ENCODE measurements around the gene PALM.
"Not testable (repeated sequence)": the region's sequence is repeated elsewhere in the genome, so short reads cannot be mapped to it uniquely, and the experiment has no call there.

PALM gene

DNA sequence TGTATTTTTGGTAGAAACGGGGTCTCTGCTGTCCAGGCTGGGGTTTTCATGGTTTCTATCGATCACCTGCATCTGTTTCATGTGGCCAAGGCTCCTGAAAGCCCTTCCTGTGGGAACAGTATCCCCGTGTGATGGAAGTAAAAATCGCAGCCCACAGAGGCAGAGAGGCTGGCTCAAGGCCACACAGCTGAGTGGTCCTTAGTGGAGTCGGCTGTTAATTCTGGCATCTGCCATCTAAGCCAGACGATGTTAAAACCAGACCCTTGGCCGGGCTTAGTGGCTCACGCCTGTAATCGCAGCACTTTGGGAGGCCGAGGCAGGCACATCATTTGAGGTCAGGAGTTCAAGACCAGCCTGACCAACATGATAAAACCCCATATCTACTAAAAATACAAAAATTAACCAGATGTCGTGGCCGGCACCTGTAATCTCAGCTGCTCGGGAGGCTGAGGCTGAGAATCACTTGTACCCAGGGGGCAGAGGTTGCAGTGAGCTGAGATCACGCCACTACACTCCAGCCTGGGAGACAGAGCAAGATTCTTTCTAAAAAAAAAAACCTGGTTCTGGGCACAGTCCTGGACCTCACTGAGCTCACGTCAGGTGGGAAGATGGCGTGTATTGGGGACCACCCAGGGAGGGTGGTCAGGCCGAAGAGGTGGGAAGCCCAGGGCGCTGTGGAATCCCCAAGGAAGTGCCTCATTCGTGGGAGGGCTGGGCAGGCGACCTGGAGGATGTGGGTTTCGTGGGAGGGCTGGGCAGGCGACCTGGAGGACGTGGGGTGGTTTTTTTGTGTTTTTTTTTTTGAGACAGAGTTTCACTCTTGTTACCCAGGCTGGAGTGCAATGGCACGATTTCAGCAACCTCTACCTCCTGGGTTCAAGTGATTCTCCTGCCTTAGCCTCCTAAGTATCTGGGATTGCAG, 23.7 kb downstream of the PALM start:
- no peak for DNase-seq (ENCODE audit: low read depth)

DNA sequence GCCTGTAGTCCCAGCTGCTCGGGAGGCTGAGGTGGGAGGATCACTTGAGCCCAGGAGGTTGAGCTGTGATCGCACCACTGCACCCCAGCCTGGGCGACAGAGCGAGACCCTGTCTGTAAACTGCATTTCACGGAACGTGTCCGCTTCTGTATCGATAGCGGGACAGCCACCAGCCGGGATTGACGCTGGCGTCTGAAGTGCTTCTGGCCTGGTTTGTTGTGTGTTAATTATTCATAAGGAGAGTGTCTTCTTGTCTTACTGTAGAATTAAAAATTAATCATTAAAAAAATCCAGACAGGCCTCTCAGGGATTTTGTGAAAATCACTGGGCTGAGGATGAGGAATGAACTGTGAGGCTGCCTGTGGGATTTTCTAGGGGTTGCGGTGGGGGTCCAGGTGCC, 26.0 kb downstream of the PALM start:
- no peak for DNase-seq (ENCODE audit: low read depth)

DNA sequence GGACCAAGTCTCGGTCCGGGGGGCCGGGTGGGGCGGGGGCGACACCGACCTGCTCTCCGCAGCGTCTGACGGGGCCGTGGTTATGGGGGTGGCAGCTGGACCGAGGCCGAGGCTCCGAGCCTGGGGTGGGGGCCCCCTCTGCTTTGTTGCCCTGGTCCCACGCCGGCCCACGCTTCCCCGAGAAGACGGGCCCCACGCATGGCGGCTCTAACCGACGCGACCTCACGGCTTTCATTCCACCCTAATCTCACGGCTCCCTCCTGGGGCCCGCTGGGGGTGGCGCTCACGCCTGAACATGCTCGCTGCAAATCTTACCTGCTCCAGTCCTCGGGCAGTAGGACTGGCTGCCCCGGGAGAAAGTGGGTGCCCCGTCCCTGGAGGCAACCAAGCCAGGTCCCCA, 27.4 kb downstream of the PALM start:
- DNase-seq (ENCODE audit: low read depth): no peak

DNA sequence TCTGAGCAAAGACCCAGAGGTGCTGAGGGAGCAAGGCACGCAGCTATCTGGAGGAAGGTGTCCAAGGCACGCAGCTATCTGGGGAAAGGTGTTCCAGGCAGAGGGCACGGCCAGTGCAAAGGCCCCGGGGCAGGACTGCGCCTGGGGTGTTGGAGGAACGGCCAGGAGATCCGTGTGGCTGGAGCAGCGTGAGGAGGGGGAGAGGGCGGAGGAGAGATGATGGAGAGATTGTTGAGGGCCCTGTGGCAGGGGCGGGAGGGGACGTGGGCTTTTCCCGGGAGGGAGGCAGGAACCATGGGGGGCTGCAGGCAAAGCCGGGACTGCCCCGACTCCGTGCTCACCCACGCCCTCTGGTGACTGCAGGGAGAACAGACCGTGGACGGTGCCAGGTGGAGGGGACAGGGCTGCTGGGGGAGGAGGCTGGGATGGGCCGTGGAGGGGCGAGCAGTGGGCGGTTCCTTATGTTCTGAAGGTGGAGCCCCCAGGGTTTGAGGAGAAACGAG, 28.9 kb downstream of the PALM start:
- no peak for DNase-seq (ENCODE audit: low read depth)

DNA sequence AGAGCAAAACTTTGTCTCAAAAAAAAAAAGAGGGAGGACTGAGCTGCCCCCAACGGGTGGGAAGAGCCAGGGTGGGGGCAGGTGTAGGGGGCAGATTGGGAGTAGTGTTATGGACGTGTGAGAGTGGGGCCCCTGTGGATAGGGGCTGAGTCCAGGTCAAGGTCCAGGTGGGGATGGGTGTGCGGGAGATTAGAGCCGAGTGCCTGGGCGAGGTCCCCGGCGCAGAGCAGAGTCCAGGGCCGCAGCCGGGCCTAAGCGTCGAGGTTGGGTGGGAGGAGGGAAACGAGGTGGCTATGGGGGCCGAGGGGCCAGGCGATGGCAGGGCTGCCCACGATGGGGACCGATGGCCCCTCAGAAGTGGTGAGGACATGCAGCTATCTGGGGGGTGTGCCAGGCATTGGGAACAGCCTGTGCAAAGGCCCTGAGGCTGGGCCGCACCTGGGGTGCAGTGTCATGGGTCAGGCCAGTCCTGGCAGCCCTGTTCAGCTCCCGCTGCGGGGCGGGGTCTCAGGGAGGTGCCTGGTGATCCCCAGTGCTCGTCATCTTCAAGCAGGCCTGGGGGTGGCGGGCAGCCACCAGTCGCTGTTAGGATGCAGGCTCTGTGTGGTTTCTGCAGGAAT, 29.9 kb downstream of the PALM start:
- no peak for DNase-seq (ENCODE audit: low read depth)

DNA sequence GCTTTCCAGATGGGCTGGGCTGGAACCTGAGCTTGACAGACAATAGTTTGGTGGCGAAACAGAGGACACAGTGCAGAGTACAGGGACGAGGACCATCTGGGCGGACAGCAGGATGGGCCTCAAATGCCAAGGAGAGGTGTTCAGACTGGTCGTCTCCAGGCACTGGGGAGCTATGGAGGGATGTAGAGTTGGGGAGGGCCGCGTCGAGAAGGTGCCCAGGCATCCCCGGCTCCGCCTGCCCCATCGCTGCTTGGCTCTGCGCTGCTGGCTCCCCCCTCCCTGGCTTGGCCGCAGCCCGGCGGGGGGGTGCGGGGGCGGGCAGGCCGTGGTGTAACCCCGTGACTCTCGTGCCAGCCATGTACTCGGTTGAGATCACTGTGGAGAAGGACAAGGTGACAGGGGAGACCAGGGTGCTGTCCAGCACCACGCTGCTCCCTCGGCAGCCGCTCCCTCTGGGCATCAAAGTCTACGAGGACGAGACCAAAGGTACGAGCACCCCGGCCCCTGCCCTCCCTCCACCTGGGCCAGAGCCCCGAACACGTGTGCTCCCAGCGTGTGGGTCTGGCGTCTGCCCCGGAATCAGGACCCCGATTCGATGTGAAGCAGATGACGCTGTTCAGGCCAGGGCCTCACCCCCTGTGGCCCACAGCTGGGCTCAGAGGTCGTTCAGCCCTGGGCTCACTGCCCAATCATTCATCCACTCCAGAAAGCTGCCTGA, 31.4 kb downstream of the PALM start:
- DNase-seq (ENCODE audit: low read depth): no peak

DNA sequence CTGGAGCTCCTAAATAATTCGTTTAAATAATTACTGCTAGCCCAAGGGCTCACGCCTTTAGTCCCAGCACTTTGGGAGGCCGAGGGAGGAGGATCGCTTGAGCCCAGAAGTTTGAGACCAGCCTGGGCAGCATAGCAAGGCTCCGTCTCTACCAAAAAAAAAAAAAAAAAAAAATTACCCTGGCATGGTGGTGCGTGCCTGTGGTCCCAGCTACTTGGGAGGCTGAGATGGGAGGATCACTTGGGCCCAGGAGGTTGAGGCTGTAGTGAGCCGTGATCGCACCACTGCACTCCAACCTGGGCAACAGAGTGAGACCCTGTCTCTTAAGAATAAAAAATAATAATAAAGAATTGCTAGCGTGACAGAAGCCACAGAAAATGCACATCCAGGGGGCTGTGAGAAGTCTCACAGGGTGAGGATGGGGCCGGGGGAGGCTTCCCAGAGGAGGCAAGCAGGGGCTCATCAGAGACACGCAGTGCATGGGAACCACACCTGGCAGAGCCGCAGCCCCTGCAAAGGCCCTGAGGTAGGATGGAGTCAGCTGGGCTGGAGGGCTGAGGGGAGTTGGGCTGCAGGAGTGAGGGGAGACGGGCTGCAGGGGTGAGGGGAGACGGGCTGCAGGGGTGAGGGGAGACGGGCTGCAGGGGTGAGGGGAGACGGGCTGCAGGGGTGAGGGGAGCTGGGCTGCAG, 32.2 kb downstream of the PALM start:
- DNase-seq (ENCODE audit: low read depth): not testable (repeated sequence)

DNA sequence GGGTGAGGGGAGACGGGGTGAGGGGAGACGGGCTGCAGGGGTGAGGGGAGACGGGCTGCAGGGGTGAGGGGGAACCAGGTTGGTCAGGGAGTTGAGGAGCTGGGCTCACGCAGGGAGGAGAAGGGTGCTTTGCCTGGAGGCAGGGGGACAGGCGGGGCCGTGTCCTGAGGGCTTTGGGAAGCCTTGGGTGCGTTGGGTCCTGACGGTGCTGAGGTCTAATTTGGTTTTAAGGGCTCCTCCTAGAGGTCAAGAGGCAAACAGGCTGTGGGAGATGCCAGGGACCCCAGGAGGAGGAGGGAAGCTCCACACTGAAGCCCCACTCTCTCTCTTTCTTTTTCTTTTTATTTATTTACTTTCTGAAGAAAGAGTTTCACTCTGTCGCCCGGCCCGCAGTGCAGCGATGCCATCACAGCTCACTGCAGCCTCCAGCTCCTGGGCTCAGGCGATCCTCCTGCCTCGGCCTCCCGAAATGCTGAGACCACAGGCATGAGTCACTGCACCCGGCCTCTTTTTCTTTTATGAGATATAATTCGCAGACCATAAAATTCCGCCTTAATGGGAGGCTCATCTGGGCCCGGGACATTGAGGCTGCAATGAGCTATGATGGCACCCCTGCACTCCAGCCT, 32.9 kb downstream of the PALM start:
- DNase-seq (ENCODE audit: low read depth): no peak

DNA sequence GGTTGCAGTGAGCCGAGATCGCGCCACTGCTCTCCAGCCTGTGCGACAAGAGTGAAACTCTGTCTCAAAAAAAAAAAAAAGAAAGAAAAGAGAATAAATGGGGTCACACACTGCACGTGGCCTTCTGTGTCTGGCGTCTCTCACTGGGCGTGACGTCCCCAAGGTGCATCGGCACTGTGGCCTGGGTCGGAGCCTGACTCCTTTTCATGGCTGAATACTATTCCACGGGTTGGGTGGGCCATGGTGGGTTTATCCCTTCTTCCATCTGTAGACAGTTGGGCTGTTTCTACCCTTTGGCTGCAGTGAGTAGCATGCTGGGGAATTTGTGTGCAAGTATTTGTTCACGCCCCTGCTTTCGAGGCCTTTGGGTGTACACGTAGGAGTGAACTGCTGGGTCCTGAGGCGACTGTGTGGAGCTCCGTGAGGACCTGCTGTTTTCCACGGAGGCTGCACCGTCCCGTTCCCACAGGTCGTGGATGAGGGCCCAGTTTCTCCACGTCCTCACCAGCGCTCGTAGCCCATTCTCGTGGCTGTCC, 33.9 kb downstream of the PALM start:
- DNase-seq (ENCODE audit: low read depth): no peak

DNA sequence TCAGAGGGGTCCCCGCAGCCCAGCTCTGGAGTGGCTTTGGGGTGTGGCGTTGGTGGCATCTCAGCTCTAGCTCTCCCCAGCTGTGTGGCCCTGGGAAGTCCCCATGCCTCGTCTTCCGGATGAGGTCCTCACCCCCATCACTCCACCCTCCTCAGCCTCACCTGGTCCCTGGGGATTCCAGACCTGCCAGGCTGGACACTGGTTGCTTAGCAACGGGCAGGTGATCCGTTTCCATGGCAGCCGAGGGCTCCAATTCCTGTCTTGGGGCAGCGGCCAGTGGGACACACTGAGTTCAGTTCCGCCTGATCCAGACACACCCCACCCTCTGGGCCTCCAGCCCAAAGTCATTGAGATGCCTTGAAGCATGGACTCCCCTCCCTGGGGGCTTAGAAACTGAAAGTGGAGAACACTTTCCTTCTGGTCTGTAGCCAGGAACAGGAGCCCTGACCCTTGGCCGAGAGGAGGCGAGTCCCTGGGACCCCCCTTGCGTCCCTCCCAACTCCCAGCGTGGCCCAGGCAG, 34.5 kb downstream of the PALM start:
- no peak for DNase-seq (ENCODE audit: low read depth)

DNA sequence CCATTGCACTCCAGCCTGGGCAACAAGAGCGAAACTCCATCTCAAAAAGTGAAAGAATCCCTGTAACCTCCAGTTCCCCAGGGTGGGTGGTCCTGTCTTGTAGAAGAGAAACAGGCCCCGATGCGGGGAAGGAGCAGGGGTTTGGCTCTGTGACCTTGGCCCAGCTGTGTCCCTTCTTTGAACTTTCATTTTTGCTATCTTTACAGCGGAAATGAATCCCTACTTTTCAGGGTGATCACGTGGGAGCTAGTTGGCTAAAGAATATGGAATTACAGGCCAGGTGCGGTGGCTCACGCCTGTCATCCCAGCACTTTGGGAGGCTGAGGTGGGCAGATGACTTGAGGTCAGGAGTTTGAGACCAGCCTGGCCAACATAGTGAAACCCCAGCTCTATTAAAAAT, 36.4 kb downstream of the PALM start:
- DNase-seq (ENCODE audit: low read depth): not testable (repeated sequence)

DNA sequence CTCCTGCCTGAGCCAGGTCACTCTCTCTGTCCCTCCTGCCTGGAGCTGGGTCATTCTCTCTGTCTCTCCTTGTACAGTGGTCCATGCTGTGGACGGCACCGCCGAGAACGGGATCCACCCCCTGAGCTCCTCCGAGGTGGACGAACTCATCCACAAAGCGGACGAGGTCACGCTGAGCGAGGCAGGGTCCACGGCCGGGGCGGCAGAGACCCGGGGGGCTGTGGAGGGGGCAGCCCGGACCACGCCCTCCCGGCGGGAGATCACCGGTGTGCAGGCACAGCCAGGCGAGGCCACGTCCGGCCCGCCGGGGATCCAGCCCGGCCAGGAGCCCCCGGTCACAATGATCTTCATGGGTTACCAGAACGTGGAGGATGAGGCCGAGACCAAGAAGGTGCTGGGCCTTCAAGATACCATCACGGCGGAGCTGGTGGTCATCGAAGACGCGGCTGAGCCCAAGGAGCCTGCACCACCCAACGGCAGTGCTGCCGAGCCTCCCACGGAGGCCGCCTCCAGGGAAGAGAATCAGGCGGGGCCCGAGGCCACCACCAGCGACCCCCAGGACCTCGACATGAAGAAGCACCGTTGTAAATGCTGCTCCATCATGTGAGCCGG, 37.6 kb downstream of the PALM start:
- no peak for DNase-seq (ENCODE audit: low read depth)

DNA sequence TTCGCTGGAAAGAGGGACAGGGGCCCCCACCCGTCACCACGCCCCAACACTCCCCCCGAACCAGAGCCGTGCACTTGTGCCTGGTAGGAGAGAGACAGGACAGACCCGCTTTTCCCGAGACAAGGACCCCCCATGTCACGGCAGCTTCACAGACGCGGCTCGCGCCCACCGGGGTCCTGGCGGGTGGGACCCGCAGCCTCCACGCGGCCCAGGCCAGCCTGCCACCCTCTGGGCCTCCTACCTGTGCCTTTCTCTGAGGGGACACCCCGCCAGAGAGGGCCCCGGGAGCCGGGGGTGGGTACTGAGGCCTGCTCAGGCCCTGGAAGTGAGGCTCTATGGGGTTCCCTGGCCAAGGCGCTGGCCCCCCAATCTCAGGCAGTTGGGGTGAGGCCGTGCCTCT, 38.2 kb downstream of the PALM start:
- no peak for DNase-seq (ENCODE audit: low read depth)

DNA sequence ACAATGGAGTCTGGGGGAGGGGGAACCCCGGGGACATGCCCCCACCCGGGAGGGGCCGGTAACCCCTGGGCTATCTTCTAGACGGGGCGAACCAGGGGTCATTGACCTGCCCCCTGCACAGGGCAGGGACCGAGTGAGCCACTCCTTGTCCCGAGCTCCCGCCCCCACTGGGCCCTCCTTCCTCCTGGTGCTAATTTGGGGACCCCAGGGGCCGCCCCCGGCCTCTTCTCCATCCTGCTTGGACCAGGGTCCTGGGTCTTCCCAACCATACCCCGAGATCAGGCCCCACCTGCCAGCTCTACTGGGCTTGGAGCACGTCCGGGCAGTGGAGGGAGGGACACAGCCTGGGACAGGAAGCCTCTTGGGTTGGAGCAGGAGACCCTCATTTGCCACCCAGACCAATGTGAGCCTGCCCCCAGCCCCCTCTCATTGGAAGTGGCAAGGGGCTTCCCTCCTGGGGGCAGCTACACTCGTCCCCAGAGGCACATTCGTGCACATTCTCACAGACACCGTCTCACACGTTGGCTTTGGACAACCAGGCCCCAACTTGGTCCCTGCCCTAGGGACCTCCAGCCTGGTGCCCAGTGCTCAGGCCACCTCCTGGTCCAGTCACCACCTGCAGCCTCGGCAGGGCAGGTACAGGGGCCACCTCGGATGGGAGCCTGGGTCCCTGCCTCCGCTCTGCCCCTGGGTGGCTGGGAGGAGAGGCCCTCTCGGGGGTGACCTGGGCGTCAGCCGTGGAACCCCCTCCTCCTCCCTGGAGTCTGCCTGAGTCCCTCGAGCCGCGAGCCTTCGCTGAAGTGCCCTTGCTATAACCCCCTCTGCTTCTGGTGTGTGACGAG, 38.9 kb downstream of the PALM start:
- no peak for DNase-seq (ENCODE audit: low read depth)

DNA sequence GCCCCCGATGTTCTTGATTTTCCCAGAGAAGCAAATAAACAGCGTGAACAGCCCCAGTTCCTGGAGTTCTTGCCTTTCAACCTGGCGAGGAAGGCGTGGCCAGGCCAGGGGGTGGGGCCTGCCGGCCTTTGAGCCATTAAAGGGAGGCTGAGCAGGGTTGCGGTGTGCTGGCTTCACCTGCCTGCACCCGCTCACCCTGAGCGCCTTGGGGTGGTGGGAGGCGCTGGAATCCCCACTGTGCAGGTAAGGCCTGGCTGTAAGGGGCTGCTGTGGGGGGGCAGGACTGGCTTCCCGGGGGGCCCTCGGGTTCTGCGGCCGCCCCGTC, 39.5 kb downstream of the PALM start:
- no peak for DNase-seq (ENCODE audit: low read depth)

DNA sequence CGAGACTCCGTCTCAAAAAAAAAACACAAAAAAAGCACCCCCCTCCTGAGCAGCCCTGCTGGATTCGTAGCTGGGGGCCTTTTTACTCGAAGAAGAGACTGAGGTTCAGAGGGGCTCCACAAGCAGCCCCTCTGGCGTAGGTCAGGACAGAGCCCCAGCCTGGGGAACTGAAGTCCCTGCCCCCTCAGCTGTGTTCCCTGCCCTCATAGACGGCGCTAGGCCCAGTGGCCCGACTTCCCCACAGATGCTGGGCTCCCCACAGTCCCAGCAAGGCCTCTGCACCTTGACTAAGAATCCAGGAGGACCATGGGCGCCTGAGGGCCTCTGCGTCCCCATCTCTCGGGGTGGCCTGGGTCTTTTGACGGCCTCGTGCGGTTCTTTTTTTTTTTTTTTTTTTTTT, 41.1 kb downstream of the PALM start:
- no peak for DNase-seq (ENCODE audit: low read depth)

DNA sequence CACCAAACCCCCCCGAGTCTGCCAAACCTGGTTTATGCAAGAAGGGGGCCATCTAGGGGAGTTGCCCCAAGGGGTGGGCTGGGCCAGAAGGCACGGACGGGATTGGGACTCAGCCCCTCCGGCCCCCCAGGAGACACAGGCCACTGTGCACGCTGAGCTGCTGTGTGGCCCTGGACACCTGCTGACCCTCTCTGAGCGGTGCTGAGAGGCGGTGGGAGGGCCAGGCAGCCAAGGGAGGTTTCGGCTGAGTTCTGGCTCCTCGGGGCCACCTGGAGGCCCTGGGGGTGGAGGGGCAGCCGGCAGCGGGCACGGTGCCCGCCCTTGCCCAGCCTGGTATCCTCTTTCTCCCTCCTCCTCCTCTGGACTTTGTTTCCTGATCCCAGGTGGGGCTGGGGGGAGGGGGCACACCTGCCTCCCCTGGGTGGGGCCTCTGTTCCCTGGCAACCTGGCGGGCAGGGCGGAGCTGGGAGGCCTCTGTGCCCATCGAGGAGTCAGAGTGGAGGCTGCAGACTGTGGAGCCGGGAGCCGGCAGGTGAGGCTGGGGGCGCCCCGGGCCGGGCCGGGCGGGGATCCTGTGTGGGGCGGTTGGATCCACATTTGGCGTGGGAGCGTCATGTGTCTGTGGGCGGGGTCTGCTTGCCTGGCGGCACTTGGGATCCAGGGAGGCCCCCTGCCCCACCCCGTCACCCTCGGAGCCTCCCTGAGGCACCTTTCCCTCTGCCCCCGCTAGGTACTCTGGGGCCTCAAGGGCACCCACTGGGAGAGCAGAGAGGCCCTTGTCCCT, 42.1 kb downstream of the PALM start, which contains the start of gene MISP:
MISP (plus strand) TSS at position 473 of the 784 bp plus-strand sequence. CDS start 5,835 bp downstream, outside the sequence.
- no peak for DNase-seq (ENCODE audit: low read depth)

DNA sequence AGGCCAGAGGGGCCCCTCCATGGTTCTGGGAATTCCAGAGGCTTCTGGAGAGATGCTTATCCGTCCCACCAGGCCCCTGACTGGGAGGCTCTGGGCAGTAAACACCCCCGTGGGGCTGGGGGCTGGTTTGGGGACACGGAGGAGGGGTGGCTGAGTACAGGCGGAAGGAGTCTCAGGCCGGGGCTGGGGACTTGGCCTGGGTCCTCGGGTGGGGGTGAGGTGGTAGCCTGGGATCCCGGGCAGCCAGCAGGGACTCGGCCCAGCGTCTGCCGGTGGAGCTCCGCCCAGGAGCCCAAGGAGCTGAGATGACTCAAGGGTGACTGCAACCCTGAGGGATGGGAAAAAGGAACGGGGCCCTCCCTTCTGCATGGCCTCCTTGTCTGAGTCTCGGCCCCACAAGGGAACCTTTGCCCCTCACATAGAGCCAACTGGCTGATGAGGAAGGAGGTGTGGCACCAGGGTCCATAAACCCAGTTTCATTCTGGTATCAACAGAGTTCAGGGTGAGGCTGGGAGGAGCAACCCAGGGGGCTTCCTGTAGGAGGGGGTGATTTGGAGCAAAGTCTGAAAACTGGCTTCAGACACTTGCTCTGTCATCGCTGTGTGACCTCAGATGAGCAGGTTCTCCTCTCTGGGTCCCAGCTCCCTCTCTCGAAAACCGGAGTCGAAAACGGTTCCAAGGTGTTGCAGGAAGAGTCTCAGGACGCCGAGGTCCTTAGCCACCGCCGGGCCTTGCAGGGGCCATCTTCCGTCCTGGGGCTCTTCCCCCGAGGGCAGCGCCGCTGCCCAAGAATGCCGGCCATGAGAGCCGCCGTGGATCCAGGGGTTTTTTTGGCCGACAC, 43.0 kb downstream of the PALM start:
- DNase-seq (ENCODE audit: low read depth): no peak

Measured in HS-5 (cell line).